ENCODE data around the gene DNAH3.
"Not testable (repeated sequence)": the region's sequence is repeated elsewhere in the genome, so short reads cannot be mapped to it uniquely, and the experiment has no call there.

The DNAH3 gene

DNA sequence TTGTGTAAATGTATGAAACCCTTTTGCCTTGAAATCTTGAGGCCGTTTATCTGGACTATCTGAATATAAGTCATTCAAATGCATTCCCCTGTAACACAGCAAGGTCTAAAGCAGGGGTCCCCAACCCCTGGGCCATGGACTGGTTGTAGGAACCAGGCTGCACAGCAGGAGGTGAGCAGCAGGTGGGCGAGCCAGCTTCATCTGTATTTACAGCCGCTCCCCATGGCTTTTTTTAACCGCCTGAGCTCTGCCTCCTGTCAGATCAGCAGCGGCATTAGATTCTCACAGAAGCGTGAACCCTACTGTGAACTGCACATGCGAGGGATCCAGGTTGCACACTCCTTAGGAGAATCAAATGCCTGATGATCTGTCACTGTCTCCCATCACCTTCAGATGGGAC lies 24.1 kb downstream of the DNAH3 start:
- no peak overlapping the region for H3K27ac Mint-ChIP-seq
- peaks cover 6% of the 10 kb centered on the region for H3K27me3 Mint-ChIP-seq
- H3K4me1 Mint-ChIP-seq (ENCODE audit: low read depth), result peaks cover 11% of the 10 kb centered on the region
- H3K36me3 Mint-ChIP-seq (ENCODE audit: low read depth), result no peaks in the 10 kb centered on the region
- intact Hi-C loops (cut with micrococcal nuclease), result no loop called here
- H3K4me3 Mint-ChIP-seq, result no peak overlapping the region
- no peaks in the 10 kb centered on the region for H3K9me3 Mint-ChIP-seq

DNA sequence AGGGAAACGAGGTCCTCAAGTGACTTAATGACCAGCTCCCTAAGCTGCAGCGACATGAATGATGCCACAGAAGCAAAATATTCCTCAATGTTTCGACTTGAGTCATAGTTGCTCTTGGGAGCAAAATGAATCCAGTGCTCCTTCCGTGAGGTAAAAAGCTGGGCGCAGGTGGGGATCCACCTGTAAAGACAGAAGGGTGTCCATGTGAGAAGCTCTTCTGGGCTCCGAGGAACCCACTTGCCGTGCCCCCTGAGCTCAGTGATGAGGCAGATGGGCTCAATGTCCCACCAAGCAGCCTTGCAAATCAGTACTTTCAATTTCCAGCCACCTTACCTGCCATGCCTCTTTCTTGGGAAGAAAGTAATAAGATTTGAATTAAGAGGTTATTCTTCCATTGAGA lies 25.5 kb downstream of the DNAH3 start:
- H3K27me3 Mint-ChIP-seq, result peaks cover 3% of the 10 kb centered on the region
- no peak overlapping the region for H3K27ac Mint-ChIP-seq
- no peaks in the 10 kb centered on the region for H3K9me3 Mint-ChIP-seq
- intact Hi-C loops (cut with micrococcal nuclease), result no loop called here
- H3K4me1 Mint-ChIP-seq (ENCODE audit: low read depth), result peaks cover 11% of the 10 kb centered on the region
- H3K36me3 Mint-ChIP-seq (ENCODE audit: low read depth), result no peaks in the 10 kb centered on the region
- H3K4me3 Mint-ChIP-seq, result no peak overlapping the region

DNA sequence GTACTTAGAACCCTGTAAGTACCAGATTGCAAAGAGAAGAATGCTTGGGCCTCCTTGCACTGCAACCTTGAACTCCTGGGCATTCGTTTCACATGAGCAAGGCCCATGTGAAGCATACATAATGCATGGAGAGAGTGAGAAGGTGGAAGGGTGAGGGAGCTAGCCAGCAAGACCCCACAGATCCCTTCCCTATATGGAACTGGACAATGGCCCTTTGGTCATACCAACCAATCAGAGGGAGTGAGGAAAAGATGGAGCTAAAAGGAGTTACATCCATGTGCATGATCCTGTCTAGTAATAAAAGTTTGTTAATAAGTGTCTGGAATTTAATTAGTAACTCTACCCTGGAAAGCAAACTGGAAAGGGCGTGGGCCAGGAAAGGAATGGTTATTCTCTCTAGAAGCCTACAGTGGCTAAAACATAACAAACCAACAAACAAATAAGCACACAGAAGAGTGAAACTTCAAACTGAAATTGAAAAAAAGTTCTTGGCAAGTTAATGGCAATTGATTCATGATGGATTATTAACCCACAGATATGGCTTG lies 29.6 kb downstream of the DNAH3 start:
- Mint-ChIP-seq H3K4me1 (ENCODE audit: low read depth) (peaks cover 11% of the 10 kb centered on the region), H3K4me3 (no peak overlapping the region), H3K36me3 (ENCODE audit: low read depth) (no peaks in the 10 kb centered on the region), H3K9me3 (peaks cover 32% of the 10 kb centered on the region), H3K27me3 (no peaks in the 10 kb centered on the region), H3K27ac (no peak overlapping the region)
- intact Hi-C loops (cut with micrococcal nuclease), result no loop called here

DNA sequence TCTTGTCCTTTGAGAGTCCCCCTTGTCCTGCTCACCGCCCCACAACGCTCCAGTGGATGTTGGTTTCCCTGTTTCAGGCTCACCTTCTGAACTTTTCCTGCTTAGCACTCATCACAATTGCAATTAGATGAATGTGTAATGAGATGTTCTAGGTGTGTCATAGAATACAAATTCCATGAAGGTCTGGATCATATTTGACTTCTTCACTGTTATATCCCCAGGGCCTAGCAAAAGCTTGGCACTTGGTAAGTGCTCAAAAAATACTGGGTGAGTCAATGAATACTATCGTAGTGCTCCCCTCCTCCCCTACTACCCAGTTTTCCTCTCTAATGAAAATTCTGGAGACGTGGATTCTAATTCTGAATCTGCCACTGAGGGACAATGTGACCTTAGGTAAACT lies 33.1 kb downstream of the DNAH3 start:
- no peaks in the 10 kb centered on the region for H3K27me3 Mint-ChIP-seq
- H3K4me3 Mint-ChIP-seq, result no peak overlapping the region
- H3K36me3 Mint-ChIP-seq (ENCODE audit: low read depth), result no peaks in the 10 kb centered on the region
- no peak overlapping the region for H3K27ac Mint-ChIP-seq
- H3K4me1 Mint-ChIP-seq (ENCODE audit: low read depth), result peaks cover 3% of the 10 kb centered on the region
- peaks cover 33% of the 10 kb centered on the region for H3K9me3 Mint-ChIP-seq
- intact Hi-C loops (cut with micrococcal nuclease), result no loop called here

DNA sequence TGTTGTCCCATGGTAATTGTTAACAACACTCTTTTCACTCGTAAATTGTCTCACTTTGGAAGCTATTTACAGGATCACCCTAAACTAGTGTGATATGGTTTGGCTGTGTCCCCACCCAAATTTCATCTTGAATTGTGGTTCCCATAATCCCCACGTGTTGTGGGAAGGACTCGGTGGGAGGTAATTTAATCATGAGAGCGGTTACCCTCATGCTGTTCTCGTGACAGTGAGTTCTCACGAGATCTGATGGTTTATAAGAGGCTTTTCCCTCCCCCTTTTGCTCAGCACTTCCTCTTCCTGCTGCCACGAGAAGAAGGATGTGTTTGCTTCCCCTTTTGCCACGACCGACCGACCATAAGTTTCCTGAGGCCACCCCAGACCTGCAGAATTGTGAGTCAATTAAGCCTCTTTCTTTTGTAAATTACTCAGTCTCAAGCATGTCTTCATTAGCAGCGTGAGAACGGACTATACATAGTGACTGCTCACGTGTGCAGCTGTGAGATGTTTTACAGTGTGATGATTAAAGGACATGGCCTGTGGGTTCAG lies 34.4 kb downstream of the DNAH3 start:
- no peak overlapping the region for H3K4me3 Mint-ChIP-seq
- peaks cover 5% of the 10 kb centered on the region for H3K4me1 Mint-ChIP-seq (ENCODE audit: low read depth)
- intact Hi-C loops (cut with micrococcal nuclease), result no loop called here
- H3K27ac Mint-ChIP-seq, result no peak overlapping the region
- H3K27me3 Mint-ChIP-seq, result no peaks in the 10 kb centered on the region
- peaks cover 33% of the 10 kb centered on the region for H3K9me3 Mint-ChIP-seq
- no peaks in the 10 kb centered on the region for H3K36me3 Mint-ChIP-seq (ENCODE audit: low read depth)

DNA sequence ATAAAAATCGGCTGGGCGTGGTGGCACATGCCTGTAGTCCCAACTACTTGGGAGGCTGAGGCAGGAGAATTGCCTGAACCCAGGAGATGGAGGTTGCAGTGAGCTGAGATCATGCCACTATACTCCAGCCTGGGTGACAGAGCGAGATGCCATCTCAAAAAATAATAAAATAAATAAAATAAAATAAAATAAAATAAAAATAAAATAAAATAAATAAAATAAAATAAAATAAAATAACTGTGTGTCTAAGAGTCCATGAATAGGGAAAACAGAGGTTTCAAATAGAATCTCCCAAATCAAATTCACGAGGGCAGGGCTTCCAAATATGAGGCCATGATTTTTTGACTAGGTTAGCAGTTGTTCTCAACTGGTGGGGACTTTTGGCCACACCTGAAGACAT lies 35.1 kb downstream of the DNAH3 start:
- H3K4me3 Mint-ChIP-seq, result not testable (repeated sequence)

DNA sequence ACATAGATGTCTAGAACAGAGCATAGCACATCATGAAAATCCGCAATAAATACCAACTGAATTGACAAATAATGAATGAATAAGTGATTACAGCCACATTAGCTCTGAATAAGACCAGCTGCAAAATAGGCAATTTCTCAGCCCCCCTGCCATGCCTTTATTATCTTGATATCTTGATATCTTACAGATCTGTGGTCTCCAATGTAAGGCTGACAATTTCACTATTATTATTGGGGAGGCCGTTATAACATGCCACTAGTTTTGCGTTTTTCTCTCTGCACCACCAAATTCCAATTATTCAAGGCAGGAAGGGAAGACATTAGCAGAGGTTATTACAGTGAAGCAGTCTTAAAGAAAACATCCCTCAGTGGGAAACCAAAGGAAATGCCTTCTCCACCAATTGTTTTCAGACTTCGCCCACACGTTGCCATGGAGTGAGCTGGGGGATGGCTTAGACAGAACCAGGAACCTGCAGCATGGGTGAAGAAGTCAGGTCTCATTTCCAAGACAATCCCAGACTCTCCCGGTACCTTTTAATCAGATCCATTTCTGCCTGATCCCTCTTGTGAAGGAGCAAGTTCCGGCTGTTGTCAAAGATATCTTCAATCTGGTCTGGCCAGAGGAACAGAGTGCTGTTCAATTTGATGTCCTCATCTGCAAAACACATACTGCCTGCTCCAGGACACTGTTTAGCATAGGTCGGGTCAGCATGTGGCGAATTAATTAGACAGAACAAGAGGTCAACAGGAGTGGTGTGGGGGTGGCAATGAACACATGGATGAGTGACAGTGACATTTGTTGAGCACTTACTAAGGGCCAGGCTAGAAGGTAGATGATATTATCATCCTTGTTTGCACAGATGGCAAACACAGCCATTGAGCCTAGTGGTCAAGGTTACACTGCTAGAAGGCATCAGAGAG lies 46.4 kb downstream of the DNAH3 start:
- intact Hi-C loops (cut with micrococcal nuclease), result no loop called here
- no peaks in the 10 kb centered on the region for H3K36me3 Mint-ChIP-seq (ENCODE audit: low read depth)
- H3K27ac Mint-ChIP-seq, result no peak overlapping the region
- peaks cover 6% of the 10 kb centered on the region for H3K27me3 Mint-ChIP-seq
- H3K4me3 Mint-ChIP-seq, result no peak overlapping the region
- no peaks in the 10 kb centered on the region for H3K9me3 Mint-ChIP-seq
- peaks cover 5% of the 10 kb centered on the region for H3K4me1 Mint-ChIP-seq (ENCODE audit: low read depth)

More for the DNA sequence above, 35.1 kb downstream of the DNAH3 start:
- H3K36me3 Mint-ChIP-seq (ENCODE audit: low read depth); H3K27me3 Mint-ChIP-seq; H3K27ac Mint-ChIP-seq; H3K4me1 Mint-ChIP-seq (ENCODE audit: low read depth); intact Hi-C loops (cut with micrococcal nuclease): not testable (repeated sequence)
- H3K9me3 Mint-ChIP-seq, result peaks cover 33% of the 10 kb centered on the region

DNA sequence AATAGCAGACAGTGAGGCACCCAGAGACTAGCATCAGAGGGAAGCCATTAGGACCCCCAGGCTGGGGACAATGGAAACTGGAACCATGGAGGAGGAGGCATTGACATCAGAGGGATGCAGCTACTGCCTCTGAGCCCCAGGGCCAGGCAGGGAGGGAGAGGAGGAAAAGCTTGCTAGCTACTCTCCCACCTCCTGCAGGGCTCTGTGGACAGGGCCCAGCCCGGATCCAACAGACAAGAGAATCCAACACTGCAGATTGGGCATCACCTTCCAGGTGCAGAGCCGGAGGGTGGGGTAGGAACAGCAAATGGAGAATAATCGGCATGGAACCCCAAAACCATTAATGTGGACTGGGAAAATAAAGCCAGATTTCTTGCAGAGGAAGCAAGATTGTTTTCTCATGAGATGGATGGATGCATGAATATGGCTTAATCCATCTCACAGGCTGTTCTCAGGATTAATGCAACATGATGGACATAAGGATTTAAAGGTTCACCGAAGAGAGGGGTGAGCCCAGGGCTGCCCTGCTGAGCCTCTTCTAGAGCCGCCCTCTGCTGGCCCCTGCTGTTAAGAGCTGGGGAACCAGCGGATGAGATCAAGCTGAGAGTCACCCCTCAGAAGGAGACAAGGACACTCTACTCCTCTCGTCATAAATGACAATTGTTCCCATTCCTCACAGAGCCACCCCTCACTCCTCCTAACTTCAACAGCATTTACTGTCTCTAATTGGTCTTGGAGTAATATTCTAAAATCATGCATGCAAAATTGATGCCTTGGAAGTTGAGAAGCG lies 48.8 kb downstream of the DNAH3 start:
- no peak overlapping the region for H3K4me3 Mint-ChIP-seq
- no peaks in the 10 kb centered on the region for H3K36me3 Mint-ChIP-seq (ENCODE audit: low read depth)
- H3K9me3 Mint-ChIP-seq, result no peaks in the 10 kb centered on the region
- H3K4me1 Mint-ChIP-seq (ENCODE audit: low read depth), result peaks cover 5% of the 10 kb centered on the region
- intact Hi-C loops (cut with micrococcal nuclease), result no loop called here
- H3K27me3 Mint-ChIP-seq, result peaks cover 9% of the 10 kb centered on the region
- H3K27ac Mint-ChIP-seq, result no peak overlapping the region

DNA sequence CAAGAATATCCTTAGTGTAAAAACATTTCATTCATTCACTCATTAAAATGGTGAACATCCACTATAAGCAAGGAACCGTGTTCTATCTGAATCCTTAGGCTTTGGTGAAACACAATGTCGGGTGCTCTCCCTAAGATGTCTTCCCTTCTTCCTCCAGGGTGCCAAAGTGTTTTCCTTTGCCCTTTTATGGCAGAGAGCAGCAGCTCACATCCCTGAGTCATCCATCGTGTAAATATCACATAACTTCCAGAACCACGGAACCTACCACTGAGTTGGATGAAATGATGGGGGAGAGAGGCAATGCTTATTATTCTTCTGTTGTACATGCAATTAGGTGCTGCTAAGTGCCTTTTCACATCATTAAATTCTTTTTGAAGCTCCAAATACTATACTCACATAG lies 50.2 kb downstream of the DNAH3 start:
- Mint-ChIP-seq H3K36me3 (ENCODE audit: low read depth) (no peaks in the 10 kb centered on the region), H3K4me1 (ENCODE audit: low read depth) (peaks cover 5% of the 10 kb centered on the region), H3K27ac (no peak overlapping the region), H3K27me3 (peaks cover 14% of the 10 kb centered on the region), H3K4me3 (no peak overlapping the region), H3K9me3 (no peaks in the 10 kb centered on the region)
- intact Hi-C loops (cut with micrococcal nuclease), result no loop called here

DNA sequence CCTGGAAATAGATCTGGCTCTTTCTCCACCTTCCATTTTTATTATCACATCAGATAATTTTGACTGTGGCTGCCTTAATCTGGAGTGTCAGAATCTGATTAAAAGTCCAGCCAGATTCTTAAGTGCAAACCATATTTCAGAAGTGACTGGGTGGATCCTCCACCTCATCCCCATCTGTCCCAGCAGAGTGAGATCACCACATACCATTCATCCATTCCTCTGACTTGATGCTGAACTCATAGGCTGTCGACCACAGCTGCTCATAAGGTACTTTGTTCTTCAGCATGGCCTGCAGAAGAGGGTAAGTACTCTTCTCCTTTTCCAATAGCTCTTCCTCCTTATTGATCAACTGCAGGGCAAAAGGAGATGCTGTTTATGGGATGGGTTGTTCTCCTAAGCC lies 53.5 kb downstream of the DNAH3 start:
- H3K27ac Mint-ChIP-seq, result no peak overlapping the region
- no peaks in the 10 kb centered on the region for H3K9me3 Mint-ChIP-seq
- peaks cover 20% of the 10 kb centered on the region for H3K27me3 Mint-ChIP-seq
- H3K36me3 Mint-ChIP-seq (ENCODE audit: low read depth), result no peaks in the 10 kb centered on the region
- no peak overlapping the region for H3K4me3 Mint-ChIP-seq
- intact Hi-C loops (cut with micrococcal nuclease), result no loop called here
- H3K4me1 Mint-ChIP-seq (ENCODE audit: low read depth), result no peaks in the 10 kb centered on the region

DNA sequence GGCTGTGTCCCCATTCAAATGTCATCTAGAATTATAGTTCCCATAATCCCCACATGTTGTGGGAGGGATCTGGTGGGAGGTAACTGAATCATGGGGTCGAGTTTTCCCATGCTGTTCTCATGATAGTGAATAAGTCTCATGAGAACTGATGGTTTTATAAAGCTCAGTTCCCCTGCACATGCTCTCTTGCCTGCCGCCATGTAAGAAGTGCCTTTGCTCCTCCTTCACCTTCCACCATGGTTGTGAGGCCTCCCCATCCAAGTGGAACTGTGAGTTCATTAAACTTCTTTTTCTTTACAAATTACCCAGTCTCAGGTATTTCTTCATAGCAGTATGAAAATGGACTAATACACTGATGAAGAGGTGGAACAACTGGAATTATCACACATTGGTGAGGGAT lies 55.9 kb downstream of the DNAH3 start:
- H3K36me3 Mint-ChIP-seq (ENCODE audit: low read depth); intact Hi-C loops (cut with micrococcal nuclease); H3K27ac Mint-ChIP-seq: not testable (repeated sequence)

DNA sequence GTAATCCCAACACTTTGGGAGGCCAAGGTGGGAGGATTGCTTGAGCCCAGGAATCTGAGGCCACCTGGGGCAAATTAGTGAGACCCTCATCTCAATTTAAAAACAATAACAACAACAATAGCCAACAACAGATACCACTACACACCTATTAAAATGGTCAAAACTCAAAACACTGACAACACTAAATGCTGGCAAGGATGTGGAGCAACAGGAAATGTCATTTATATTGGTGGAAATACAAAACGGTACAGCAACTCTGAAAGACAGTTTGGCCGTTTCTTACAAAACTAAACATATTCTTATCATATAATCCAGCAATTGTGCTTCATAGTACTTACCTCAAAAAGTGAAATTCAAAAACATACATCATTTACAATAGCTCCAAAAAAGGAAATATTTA lies 57.7 kb downstream of the DNAH3 start:
- peaks cover 12% of the 10 kb centered on the region for H3K27me3 Mint-ChIP-seq
- no peaks in the 10 kb centered on the region for H3K36me3 Mint-ChIP-seq (ENCODE audit: low read depth)
- no peak overlapping the region for H3K27ac Mint-ChIP-seq
- no peaks in the 10 kb centered on the region for H3K4me1 Mint-ChIP-seq (ENCODE audit: low read depth)
- no peak overlapping the region for H3K4me3 Mint-ChIP-seq
- H3K9me3 Mint-ChIP-seq, result no peaks in the 10 kb centered on the region
- intact Hi-C loops (cut with micrococcal nuclease), result no loop called here

More for the DNA sequence above, 55.9 kb downstream of the DNAH3 start:
- H3K4me1 Mint-ChIP-seq (ENCODE audit: low read depth); H3K9me3 Mint-ChIP-seq; H3K4me3 Mint-ChIP-seq: not testable (repeated sequence)
- H3K27me3 Mint-ChIP-seq, result peaks cover 15% of the 10 kb centered on the region

DNA sequence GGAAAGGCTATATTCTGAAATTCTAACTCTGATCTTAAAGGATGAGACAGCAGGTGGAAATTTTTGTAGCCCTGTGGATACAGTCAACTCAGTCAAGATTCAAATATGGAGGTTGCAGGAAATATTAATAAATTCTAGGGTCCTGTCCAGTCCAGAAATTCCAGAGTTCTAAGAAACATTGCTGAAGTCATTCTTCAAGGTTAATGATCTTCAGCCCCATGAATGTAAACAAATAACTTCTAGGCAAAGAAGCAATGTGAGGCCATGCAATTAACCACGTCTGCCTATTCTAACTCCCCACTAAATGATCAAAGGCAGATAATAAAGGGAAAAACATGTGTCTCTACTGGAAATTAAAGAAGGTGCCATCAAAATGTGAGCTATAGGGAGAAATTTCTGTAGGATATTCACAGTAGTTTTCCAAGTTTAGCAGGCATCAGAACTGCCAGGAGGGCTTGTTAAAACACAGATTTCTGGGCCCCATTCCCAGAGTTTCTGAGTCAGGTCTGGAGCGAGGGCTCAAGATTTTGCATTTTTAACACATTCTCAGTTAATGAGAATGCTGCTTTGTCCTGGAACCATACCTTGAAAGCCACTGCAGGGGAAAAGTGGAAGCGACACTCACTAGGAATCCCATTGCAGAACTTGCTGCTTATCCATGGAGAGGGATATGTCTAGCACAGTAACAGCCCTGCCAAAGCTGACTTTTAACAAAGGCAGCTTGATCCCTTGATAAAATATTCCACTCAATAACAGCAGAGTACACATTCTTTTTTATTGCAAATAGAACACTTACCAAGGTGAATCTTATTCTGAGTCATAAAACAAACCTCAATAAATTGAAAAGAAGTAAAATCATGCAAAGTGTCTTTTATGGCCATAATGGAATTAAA lies 61.8 kb downstream of the DNAH3 start:
- no peak overlapping the region for H3K27ac Mint-ChIP-seq
- no peaks in the 10 kb centered on the region for H3K4me1 Mint-ChIP-seq (ENCODE audit: low read depth)
- intact Hi-C loops (cut with micrococcal nuclease), result no loop called here
- no peaks in the 10 kb centered on the region for H3K36me3 Mint-ChIP-seq (ENCODE audit: low read depth)
- peaks cover 3% of the 10 kb centered on the region for H3K27me3 Mint-ChIP-seq
- H3K4me3 Mint-ChIP-seq, result no peak overlapping the region
- H3K9me3 Mint-ChIP-seq, result no peaks in the 10 kb centered on the region

Data from dendritic cell treated with granulocyte-macrophage colony-stimulating factor and Interleukin-4, amounts not matched to agents 40 ng/mL and 50 ng/mL, for 4 days (primary cell).